ENCODE measurements around the gene EIF4EBP3.
"Not testable (repeated sequence)": the region's sequence is repeated elsewhere in the genome, so short reads cannot be mapped to it uniquely, and the experiment has no call there.

EIF4EBP3 gene

GRCh38 chr5:140579188-140579747 lies 31.8 kb downstream of the EIF4EBP3 start:
- not testable (repeated sequence) for DNase-seq

- no peak for DNase-seq
Observed at GRCh38 chr5:140587495-140587894, 40.0 kb downstream of the EIF4EBP3 start.

- DNase-seq, result no peak
Observed at GRCh38 chr5:140588311-140589070, 41.0 kb downstream of the EIF4EBP3 start.

GRCh38 chr5:140590861-140591260 lies 43.4 kb downstream of the EIF4EBP3 start:
- no peak for DNase-seq

- no peak for DNase-seq
Observed at GRCh38 chr5:140591747-140592372, 44.4 kb downstream of the EIF4EBP3 start.

GRCh38 chr5:140593070-140593469 lies 45.6 kb downstream of the EIF4EBP3 start:
- not testable (repeated sequence) for DNase-seq

- no peak for DNase-seq
Observed at GRCh38 chr5:140594169-140594568, 46.7 kb downstream of the EIF4EBP3 start.

GRCh38 chr5:140595538-140596300 lies 48.3 kb downstream of the EIF4EBP3 start:
- DNase-seq, result no peak

GRCh38 chr5:140596321-140596741 lies 48.9 kb downstream of the EIF4EBP3 start:
- no peak for DNase-seq

GRCh38 chr5:140598836-140599235 lies 51.4 kb downstream of the EIF4EBP3 start:
- DNase-seq, result no peak
